Activated naive CD8-positive, alpha-beta T cell treated with anti-CD3 and anti-CD28 coated beads, Interleukin-2, amount 50 U/mL, for 16 hours (primary cell): ENCODE measurements around the gene LRP11.
"Not testable (repeated sequence)": the region's sequence is repeated elsewhere in the genome, so short reads cannot be mapped to it uniquely, and the experiment has no call there.

Experiments used
- DNase-seq: peaks from one replicate; pipeline ENCODE4 v3.0.0-alpha.2; 2020; ENCODE audit warnings: low read depth, low spot score

The LRP11 gene

DNA sequence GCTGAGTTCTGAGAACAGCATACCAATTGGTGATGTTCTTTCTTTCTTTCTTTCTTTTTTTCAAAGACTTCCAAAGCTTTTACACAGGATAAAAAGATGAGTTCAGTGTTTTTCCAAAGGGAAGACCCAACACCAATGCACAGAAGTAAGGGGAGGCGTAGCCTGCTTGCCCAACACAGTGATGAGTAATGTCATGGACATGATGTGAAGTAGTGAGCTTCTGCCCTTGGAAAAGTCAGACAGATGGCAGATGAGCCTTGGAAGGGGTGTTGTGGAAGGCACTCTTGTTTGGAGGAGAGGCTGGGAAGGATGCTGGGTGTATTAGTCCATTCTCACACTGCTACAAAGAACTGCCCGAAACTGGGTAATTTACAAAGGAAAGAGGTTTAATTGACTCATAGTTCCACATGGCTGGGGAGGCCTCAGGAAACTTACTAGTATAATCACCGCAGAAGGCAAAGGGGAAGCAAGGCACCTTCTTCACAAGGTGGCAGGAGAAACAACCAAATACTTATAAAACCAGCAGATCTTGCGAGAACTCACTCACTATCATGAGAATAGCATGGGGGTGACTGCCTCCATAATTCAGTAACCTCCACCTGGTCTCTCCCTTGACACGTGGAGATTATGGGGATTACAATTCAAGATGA lies 12.6 kb downstream of the LRP11 start:
- DNase-seq = no peak

DNA sequence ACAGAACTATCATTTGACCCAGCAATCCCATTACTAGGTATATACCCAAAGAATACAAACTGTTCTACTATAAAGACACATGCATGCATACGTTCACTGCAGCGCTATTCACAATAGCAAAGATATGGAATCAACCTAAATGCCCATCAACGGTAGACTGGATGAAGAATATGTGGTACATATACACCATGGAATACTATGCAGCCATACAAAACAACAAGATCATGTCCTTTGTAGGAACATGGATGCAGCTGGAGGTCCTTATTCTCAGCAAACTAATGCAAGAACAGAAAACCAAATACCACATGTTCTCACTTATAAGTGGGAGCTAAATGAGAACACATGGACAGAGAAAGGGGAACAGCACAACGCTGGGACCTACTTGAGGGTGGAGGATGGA lies 15.8 kb downstream of the LRP11 start:
- DNase-seq = not testable (repeated sequence)

DNA sequence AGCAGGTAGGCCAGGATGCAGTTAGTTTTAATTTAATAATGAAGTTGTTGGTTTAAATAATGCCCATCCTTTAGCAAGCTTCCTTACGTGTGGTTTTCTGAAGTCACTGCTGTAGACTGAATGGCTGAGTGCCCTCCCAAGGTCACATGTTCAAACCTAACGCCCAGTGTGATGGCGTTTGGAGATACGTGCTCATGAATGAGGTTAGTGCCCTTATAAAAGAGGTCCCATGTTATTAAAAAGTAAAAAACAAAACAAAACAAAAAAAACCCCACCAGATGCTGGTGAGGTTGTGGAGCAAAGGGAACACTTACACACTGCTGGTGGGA lies 16.3 kb downstream of the LRP11 start:
- DNase-seq = no peak

DNA sequence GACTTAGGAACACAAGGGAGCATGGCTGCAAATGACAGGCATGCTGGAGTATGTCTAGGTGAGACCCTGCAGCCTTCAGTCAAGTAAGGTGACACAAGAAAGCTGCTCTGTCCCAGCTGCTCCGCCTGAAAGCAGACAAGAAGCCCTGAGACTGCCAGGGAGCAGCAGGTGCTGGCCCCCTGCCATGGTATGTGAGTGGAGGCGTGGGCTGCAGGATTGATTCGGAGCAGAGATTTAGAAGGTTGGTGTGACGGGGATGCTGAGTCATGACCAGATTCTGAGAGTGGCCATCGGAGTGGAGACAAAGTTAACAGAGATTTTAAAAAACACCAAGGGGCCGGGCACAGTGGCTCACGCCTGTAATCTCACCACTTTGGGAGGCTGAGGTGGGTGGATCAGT lies 17.8 kb downstream of the LRP11 start:
- no peak for DNase-seq

DNA sequence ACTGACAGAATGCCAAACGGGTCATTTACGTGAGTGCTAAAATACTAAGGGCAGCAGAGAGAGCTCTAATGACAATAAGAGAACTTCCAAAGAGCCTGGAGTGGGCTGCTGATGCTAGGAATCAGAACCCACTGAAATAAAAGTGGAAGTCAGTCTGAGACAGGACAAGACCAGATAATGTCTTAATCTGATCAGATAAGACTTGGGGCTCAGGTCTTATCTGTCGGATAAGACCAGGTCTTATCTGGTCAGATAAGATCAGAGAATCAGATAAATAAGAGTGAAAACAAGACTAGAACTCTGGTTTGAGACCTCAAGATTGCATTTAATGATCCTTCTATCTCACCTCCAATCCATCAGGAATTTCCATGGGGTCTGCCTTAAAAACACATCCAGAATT lies 18.6 kb downstream of the LRP11 start:
- DNase-seq = no peak

DNA sequence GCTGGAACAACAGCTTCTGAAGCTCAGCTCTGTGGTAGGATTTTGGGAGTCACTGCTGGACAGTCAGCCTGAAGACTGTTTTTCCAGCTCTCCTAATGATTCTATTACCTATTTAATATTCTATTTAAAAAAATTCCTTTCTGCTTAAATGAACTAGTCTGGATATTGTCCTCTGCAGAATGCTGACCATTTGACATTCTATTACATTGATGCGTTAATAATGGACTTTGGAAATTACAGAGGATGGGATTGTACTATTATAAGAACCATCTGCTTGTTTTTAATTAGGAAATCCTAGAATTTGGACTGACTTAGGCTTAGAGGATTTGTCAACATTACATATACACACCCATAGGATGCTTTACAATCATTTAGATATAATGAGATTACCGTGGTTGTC lies 19.7 kb downstream of the LRP11 start:
- DNase-seq = no peak

DNA sequence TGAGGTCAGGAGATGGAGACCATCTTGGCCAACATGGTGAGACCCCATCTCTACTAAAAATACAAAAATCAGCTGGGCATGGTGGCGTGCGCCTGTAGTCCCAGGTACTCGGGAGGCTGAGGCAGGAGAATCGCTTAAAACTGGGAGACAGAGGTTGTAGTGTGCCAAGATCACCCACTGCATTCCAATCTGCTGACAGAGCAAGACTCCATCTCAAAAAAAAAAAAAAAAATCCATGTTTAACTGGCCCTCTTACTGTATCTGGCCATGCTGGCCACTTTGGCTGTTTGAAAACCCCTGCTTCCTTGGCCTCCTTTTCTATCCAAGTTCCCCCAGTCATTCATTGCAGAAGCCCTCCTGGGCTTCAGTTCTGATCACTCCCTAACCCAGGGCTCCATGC lies 20.1 kb downstream of the LRP11 start:
- not testable (repeated sequence) for DNase-seq

DNA sequence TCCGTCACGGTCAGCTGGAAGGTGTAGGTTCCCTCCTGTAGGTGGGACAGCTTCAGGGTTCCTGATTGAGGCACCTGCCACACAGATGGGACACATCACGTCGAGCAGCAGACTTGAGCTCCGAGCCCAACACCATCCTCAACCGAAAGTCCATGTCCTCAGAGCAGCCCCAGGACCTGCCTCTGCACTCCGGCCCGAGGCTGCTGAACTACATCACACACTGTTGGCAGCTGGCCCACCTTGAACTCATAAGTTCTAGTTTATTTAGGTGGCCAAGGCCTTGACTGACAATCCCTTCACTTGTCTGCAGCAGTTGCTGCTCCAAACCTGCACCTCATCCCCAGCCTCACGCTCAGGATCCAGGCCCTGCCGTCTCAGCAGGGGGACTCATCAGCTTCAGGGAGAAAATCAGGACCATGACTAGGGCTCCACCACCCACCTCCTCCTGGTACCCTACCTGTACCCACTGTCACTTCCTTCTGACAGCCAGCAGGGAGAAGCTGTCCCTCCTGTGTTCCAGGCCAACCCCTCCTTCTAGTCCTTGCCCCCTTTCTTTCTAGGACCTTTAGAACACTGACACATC lies 21.0 kb downstream of the LRP11 start:
- DNase-seq = no peak

DNA sequence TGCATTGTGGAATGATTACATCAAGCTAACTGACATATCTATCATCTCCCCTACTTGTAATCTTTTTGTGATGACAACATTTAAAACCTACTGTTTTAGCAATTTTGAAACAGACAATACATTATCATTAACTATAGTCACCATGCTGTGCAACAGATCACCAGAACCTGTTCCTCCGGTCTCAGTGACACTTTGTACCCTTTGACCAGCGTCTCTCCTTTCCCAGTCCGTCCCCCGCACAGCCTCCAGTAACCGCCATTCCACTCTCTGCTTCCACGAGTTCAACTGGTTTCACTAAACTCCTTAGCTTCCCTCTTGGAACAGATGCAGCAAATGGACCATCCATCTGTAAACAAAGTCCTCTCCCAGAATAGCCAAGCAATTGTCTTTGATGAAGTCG lies 21.8 kb downstream of the LRP11 start:
- no peak for DNase-seq

DNA sequence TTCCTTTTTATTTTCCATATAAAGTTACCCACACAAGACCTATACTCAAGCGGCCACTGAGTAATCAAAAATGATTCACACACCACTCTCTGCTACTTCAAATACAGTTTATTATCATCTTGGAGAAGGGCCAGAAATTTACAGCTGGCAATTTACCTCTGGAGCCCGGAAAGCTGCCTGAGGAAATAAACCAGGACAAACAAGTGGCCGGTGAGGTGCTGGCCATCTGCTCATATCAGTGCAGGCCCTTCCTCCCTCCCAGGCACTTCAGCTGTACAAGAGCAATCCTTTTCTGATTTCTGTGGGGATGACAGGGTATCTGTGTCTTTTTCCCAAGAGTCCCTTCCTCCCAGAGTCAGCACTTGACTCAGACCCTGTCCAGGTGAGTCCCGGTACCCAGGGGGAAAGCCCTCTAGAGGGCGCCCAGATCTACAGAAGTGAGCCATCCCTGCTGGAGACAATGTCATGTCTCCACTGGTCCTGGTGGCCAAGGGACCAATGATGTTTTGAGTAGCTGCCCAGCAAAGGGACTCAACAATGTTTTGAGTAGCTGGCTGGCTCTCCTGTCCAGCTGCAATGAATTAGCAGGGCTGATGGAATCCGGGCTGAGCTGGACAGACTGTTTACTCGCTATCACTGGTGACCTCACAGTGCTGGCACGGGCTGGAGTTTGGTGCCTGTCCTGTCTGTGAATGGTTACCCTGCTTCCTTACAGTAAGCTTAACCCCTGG lies 23.6 kb downstream of the LRP11 start:
- DNase-seq = no peak

DNA sequence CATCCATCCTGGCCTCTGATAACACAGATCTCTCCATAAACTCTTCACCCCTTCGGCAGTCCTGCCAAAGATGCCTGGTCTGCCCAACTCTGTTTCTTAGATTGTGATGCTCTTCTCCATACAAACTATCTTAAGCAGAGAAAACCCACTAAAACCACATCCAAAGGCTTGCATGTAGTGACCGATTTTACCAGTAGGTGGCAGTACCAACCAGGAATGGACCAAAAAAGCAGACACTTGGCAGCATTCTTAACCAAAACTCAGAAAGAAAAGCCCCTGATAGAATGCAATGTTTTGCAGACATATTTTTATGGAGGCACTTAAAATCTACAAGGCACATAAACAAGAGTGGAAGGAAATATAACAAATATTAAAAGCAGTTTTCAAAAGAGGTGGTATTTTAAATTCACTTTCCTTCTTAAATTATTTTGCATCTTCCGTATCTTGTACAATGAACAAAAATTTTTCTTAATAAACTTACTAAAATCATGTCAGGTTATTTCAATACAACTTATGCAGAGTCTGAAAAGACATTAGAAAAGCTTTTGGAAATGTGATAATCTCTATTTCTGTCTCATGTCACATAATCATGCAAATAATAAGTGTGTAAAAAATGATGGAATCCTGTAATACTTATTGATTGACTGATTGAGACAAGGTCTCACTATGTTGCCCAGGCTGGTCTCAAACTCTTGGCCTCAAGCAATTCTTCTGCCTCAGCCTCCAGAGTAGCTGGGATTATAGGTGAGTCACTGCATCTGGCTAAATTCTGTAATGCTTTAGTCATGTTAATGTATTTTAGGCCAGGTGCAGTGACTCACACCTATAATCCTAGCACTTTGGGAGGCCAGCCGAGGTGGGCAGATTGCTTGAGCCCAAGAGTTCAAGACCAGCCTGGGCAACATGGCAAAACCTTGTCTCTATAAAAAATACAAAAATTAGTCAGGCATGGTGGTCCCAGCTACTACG lies 29.4 kb downstream of the LRP11 start:
- peak; percentile 47 for DNase-seq

DNA sequence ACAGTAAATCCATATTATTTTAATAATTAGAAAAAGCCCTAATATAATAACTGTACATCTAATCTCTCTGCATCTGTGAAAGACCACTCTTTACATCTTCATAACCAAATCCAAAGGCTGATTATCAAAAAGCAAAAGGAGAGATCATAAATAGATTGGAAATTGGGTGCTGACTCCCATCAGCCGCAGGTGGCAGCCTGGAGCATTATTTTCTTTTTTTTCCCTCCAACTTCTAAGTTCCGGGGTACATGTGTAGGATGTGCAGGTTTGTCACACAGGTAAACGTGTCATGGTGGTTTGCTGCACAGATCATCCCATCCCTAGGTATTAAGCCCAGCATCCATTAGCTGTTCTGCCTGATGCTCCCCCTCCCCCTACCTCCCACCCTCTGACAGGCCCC lies 30.5 kb downstream of the LRP11 start:
- DNase-seq = no peak

DNA sequence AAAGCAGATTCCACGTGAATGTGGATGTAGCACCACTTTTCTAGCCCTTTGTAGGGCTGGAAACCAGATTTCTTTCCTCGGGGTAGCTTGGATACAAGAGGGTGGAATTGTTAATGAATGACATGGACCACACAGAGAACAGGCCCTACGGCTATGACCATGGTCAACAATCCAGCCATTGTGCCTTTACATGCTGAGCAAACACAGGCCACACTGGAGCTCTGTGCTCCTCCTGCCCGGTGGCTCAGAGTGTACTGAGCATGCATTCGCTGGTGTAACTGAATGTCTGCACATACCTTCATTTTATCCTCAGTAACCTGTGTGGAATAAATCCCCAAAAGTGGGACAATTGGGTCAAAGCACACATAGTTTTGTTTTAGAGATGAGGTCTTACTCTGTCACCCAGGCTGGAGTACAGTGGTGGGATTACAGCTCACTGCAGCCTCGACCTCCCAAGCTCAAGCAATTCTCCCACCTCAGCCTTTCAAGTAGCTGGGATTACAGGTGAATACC lies 32.8 kb downstream of the LRP11 start:
- DNase-seq = no peak

DNA sequence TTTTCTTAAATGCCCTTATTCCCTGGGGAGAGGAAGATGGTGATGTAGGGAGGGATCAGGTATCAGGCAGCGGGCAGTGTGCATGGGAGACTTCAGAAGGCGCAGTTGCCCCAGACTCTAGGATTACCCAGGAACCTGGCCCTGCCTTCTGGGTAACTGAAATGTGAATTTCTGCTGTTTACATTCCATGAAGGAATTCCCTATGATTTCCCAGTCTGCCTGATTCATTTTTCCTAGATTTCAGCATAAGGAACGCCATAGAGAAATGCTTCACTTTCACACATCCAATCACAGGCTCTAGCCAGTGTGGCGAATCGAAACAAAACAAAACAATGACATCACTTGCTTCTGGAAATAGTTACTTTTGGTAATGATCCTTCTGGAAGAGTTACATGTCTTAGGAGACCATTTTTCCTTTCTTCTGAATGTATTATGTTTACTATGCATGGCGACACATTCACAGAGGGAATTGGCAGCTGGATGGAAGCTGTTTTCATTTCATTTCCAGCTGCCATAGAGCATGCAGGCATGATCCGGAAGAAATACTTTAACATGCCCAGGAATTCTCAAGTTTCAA lies 33.3 kb downstream of the LRP11 start:
- DNase-seq = no peak

DNA sequence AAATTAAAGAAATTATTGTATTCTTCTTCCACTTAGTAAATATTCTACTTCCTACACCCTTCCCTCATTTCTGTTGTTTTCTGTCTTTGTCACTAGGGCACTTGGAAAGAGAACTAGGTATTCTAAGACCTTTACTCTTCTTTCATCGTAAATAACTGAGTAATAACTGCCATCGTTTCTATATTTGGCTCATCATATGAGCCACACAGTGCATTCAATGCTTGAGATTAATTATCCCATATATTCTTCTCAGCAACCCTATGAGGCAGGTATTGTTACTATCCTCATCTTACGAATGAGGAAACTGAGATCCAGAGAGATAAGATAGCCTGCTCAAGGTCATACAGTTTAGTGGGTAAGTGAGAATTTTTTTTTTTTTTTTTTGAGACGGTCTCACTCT lies 38.9 kb downstream of the LRP11 start:
- no peak for DNase-seq

DNA sequence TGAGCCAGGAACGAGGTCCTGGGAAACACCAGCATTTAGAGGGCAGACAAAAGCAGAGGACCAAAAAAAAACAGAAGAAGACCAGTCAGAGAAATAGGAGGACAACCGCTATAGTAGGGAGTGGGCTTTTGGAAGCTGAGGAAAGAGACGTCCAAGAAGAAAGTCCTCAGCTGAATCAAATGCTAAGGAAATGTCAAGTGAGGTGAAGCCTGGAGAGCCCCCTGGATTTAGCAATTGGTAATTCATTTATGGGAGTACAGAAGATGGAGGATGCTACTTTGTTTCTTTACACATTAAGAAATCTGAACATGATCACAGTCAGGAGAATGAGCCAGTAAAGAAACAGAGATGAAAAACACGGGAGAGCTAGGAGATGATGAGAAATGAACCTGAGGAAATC lies 41.1 kb downstream of the LRP11 start:
- DNase-seq = no peak

DNA sequence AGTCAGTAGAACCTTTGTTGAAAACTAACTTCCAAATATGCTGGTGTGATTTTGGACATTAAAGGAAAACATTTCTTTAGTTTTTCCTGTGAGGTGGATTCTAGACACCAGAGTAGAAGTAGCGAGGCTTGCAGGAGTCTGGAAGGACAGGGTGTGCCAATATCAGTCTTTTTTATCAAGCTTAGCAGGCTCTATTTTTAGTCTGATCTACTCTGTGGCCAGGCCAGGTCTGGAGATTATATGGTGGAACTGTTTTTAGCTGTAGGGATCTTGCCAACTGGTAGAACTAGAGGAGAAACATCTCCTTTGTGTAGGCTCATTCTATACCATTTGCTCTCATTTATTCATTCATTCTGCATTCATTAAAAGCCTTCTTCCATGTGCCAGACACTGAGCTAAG lies 42.7 kb downstream of the LRP11 start:
- DNase-seq = no peak

DNA sequence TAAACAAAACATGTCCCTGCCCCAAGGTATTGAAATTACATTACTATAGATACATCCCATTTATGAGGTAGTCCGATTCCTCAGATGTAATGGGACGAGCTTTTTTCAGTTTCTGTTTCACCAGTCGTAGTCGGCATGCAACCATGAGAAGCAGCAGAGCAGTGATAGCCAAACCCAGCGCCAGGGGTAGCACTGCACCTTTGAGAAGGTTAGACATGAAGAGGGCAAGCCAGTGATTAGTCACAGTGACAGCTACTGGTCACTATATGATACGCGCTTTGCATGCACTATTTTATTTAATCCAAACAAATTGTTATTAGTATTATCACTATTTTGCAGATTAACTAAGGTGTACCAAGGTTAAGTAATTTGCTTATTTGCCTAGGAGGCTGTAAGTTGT lies 43.7 kb downstream of the LRP11 start:
- DNase-seq = no peak

DNA sequence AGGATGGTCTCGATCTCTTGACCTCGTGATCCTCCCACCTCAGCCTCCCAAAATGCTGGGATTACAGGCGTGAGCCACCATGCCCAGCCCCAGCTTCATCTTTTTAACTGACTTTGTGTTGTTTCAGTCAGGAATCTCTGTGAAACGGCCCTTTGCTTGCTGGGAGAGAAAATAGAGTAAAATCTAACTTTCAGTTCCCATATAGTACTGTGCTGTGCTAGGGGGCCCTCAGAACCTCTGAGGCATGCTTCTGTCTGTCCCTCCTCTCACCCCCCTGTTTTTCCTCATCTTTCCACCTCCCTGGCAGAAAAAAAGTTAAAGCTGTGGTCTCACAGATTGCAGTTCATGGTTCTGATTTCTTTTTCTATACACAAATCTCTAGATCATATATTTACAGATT lies 48.4 kb downstream of the LRP11 start:
- DNase-seq = no peak

DNA sequence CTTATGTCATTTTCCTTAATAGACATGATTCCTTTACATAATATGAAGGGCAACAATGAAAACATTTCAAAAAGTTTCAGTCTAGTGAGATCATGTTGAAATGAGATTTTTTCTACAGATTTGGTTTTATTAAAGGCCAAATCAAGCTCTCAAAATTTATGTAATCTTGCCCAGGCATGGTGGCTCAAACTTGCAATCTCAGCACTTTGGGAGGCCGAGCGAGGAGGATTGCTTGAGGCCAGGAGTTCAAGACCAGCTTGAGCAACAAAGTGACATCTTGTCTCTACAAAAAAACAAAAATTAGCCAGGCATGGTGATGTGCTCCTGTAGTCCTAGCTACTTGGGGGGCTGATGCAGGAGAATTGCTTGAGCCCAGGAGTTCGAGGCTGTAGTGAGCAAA lies 50.8 kb downstream of the LRP11 start:
- DNase-seq = no peak

DNA sequence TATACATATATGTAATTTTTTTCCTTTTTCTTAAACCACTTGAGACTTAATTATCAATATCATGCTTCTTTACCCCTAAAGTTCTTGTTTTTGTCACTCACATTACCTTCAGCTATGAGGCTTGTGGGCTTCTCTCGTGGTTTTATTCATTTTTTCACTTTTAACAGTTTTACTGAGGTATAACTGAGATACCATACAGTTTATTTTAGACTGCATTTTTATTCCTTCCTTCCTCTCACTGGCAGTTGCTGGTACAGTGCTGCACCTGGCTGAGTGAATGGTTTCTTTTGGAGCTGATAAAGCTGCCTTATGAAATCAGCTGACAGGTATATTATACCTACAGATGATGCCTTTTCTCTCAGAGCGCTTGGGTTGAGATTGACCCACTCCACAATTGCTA lies 54.4 kb downstream of the LRP11 start:
- no peak for DNase-seq

DNA sequence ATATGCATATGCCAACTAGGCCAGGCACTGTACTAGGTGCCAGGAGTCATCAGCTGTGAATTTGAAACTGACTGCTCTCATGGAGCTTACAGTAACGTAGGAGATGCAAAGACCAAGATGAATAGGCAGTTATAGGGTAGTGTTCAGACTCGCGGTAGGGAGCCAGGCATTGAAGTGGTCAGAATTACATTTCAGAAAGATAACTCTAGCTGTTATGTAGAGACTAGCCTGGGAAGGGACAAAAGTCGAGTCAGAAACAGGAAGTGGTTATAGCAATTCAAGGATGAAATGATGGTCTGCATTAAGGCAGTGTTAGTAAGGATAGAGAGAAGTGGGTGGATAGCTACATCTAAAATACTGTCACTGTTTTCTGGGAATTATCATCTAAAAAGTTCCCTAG lies 58.0 kb downstream of the LRP11 start:
- no peak for DNase-seq
